GM12891 (cell line): ENCODE measurements around the gene GDPD2.

Source experiments
- PAX5 ChIP-seq: IDR thresholded peaks from 2 replicates; pipeline ENCODE4 v1.6.1; 2011; ENCODE audit warnings: low read length, moderate library complexity, mild to moderate bottlenecking; ENCODE audit not compliant: insufficient read depth, severe bottlenecking
- POLR2A ChIP-seq: IDR thresholded peaks from 2 replicates; pipeline ENCODE4 v1.6.1; 2011; ENCODE audit warnings: low read depth, low read length, control low read depth
- POLR2AphosphoS5 ChIP-seq: IDR thresholded peaks from 2 replicates; pipeline ENCODE4 v1.6.1; 2011; ENCODE audit warnings: low read depth, low read length, control low read depth
- SPI1 ChIP-seq: IDR thresholded peaks from 2 replicates; pipeline ENCODE4 v1.6.1; 2011; ENCODE audit warnings: low read depth, low read length, control low read depth
- TAF1 ChIP-seq: IDR thresholded peaks from 2 replicates; pipeline ENCODE4 v1.6.1; 2011; ENCODE audit warnings: low read depth, low read length, control low read depth

DNA sequence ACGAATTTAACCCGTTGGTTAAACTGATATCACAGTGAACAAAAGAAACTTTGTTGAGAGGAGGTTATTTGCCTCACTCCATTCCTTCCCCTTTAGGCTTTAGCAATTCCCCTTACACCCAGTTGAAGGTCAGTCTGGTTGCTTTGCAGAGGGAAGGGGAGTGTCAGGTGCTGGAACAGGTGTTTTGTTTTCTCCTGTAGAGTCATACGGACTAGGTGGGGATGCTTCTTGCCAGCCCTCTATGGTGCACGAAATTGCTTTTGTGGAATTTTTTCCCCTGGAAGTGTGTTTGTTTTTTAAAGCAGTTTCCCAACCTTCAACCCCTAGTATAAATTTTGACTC, 54.6 kb downstream of the GDPD2 start:
- TF ChIP-seq POLR2AphosphoS5 (no peak), POLR2A (no peak), TAF1 (no peak), SPI1 (no peak), PAX5 (no peak)
